Immature natural killer cell (primary cell): ENCODE data around the gene BTBD9. TPM values are rescaled to one million over a fixed set of nuclear protein-coding genes. Genes with fewer than 3 reads are reported as not detected.

Experiments
- DNase-seq, 3 donors: peaks; one replicate each; pipeline ENCODE4 v3.0.0; 2022; ENCODE audit warnings: mixed read lengths in 1 of 3
- H3K27ac Mint-ChIP-seq, 6 donors: one replicate each; pipeline ENCODE4 v1.8.0; 2020; ENCODE audit warnings: mixed read lengths in 6 of 6, mild to moderate bottlenecking in 5 of 6, inconsistent platforms in 4 of 6, moderate library complexity in 3 of 6
- H3K27me3 Mint-ChIP-seq, 3 donors: one replicate each; pipeline ENCODE4 v1.8.0; 2020 to 2021; ENCODE audit warnings: low read depth in 3 of 3, mild to moderate bottlenecking in 3 of 3, mixed read lengths in 3 of 3, moderate library complexity in 3 of 3, inconsistent platforms in 1 of 3
- H3K36me3 Mint-ChIP-seq, 3 donors: one replicate each; pipeline ENCODE4 v1.8.0; 2020; ENCODE audit warnings: mixed read lengths in 3 of 3, inconsistent platforms in 2 of 3, mild to moderate bottlenecking in 2 of 3
- H3K4me1 Mint-ChIP-seq, 2 donors: one replicate each; pipeline ENCODE4 v1.8.0; 2020; ENCODE audit warnings: inconsistent platforms in 2 of 2, mild to moderate bottlenecking in 2 of 2, mixed read lengths in 2 of 2, moderate library complexity in 1 of 2
- H3K4me3 Mint-ChIP-seq, 5 donors: one replicate each; pipeline ENCODE4 v1.8.0; 2020; ENCODE audit warnings: mild to moderate bottlenecking in 5 of 5, mixed read lengths in 5 of 5, inconsistent platforms in 3 of 5, moderate library complexity in 3 of 5
- H3K9me3 Mint-ChIP-seq, 6 donors: one replicate each; pipeline ENCODE4 v1.8.0; 2020; ENCODE audit warnings: mild to moderate bottlenecking in 6 of 6, mixed read lengths in 6 of 6, inconsistent platforms in 4 of 6, moderate library complexity in 3 of 6
- polyA plus RNA-seq, 3 donors: library from polyadenylated mRNA; unstranded; fragments of 300-500 nt; fragmentation: Illumina TruSeq; gene quantifications; one replicate each; pipeline ENCODE4 v1.2.3, GENCODE V29; 2021

BTBD9 gene
- polyA plus RNA-seq, 3 donors from 2014 or later: 5.3 to 12.3 (median 10.9) TPM

DNA sequence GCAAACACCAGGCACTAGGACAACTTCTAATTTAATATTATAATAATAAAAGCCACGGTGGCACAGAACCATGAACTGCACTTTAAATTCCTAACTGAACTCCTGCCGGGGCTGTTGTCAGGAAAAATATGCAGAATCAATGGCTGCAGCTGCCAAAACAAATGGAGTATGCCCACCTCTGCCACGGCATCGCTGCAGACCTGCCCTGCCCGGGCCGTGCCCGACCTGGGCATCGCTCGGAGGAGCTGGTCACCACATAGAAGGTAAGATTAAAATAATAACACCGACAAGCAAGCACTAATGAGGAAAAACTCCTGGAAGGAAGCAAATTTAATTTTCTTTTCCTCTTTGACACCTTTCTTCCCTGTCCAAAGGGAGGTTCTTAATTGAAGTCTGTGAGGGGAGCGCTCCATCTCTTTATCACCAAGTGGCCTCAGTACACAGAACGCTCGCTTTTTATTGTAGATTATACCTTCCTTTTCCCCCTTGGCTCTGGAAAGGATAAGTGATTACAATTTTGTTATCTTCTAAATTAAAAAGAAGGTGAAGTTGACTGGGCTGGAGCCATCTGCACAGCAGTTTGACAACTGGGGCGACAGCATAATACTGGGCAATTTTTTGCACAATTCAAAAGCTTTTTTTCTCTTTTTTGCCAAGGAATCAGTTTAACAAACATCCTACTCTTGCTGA lies 468.9 kb downstream of the BTBD9 start:
- Mint-ChIP-seq H3K36me3 (peaks cover 0 to 5% (median 0%) of the 10 kb centered on the region in 3 donors), H3K27ac (peak overlapping the region in 2 of 6 donors; percentile 44 to 71), H3K9me3 (no peaks in the 10 kb centered on the region), H3K4me1 (peaks cover 0 to 2% of the 10 kb centered on the region in 2 donors), H3K4me3 (no peak overlapping the region), H3K27me3 (peaks cover 3 to 13% (median 12%) of the 10 kb centered on the region in 3 donors)
- no peak for DNase-seq

DNA sequence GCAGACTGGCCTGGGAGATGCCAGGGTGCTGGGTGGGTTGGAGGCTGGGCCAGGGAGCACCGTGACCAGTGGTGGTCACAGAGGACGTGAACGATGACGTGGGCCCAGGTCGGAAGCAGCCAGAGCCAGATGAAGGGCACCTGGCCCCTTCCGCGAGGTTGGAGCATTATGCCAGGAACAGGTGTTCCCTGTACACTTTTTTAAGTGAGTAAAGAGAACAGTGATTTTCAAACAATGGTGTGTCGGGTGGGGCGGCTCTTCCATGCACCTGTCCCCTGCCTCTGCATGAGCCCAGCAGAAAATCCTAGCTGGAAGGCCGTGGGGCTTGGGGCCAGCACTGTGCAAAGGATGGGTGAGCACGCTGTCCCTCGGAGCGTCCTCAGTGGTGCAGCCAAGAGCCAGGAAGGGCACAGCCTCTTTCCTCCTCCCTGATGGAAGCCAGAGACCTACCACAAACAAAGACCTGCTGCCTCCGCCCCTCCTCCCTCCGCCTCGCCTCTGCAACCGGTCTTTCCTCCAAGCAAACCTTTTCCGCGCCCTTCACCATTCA lies 469.7 kb downstream of the BTBD9 start:
- no peaks in the 10 kb centered on the region for H3K9me3 Mint-ChIP-seq
- H3K36me3 Mint-ChIP-seq: peaks cover 0 to 5% (median 0%) of the 10 kb centered on the region in 3 donors
- no peak overlapping the region for H3K4me3 Mint-ChIP-seq
- H3K4me1 Mint-ChIP-seq: peaks cover 0 to under 1% of the 10 kb centered on the region in 2 donors
- H3K27me3 Mint-ChIP-seq: peaks cover 1 to 18% (median 10%) of the 10 kb centered on the region in 3 donors
- DNase-seq: no peak
- peak overlapping the region in 2 of 6 donors; percentile 23 to 71 for H3K27ac Mint-ChIP-seq

DNA sequence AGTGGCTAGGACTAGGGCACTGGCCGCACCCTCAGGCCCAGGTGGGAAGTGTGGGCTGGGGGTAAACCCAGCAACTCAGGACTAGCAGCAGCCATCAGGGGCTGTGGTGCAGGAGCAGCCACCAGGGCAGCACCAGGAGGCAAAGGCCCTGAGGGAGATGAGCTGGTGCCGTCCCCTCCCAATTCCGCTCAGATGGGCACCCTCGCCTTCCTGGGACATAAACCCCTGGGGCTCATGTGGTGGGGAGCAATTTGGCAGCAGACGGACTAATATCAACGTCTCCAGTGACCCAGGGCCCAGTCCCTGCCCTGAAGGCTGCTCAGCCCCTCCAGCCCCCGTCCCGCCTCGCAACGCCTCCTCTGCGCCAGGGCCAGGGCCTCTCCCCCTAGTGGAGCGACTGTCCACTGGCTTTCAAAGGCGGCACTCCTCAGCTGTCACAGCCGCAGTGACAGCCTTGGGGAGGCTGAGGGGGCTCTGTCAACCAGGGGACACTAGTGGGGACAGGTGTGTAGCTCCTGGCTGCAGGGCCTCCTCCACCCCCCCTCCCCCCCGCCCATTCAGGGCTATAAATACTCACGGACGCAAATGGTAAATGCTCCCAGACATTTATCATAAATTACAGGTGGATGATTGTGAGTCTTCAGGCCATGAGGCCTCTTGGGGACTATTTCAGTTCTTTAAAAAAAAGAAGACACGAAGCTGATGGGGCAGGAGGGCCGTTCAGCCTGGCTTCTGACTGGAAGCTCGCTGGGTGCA lies 470.3 kb downstream of the BTBD9 start:
- H3K4me3 Mint-ChIP-seq: no peak overlapping the region
- H3K36me3 Mint-ChIP-seq: peaks cover 0 to 5% (median 0%) of the 10 kb centered on the region in 3 donors
- peaks cover 0 to 18% (median 4%) of the 10 kb centered on the region in 3 donors for H3K27me3 Mint-ChIP-seq
- DNase-seq: no peak
- H3K4me1 Mint-ChIP-seq: no peaks in the 10 kb centered on the region
- H3K9me3 Mint-ChIP-seq: no peaks in the 10 kb centered on the region
- H3K27ac Mint-ChIP-seq: peak overlapping the region in 1 of 6 donors; percentile 23

DNA sequence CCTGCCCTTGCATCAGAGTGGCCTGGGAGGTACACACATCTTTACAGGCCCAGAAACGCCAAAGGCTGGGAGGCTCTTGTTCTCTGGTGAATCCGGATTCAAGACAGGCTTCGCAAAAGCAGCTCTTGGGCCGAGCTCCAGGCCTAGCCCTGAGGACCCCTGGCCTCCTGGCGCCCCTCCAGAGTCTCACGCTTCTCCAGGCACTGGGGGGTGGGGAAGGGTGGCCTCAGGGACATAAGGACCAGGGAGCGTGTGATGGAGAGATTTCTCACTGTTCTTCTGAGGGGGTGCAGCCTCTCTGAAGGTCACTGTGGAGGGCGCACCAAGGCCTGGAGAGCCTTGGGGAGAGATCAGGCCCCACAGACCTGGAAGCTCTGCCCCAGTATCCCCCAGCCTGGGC lies 471.0 kb downstream of the BTBD9 start:
- no peak for DNase-seq
- Mint-ChIP-seq H3K27ac (no peak overlapping the region), H3K36me3 (peaks cover 0 to 5% (median 0%) of the 10 kb centered on the region in 3 donors), H3K27me3 (peaks cover 0 to 18% (median 4%) of the 10 kb centered on the region in 3 donors), H3K4me3 (no peak overlapping the region), H3K4me1 (no peaks in the 10 kb centered on the region), H3K9me3 (no peaks in the 10 kb centered on the region)

DNA sequence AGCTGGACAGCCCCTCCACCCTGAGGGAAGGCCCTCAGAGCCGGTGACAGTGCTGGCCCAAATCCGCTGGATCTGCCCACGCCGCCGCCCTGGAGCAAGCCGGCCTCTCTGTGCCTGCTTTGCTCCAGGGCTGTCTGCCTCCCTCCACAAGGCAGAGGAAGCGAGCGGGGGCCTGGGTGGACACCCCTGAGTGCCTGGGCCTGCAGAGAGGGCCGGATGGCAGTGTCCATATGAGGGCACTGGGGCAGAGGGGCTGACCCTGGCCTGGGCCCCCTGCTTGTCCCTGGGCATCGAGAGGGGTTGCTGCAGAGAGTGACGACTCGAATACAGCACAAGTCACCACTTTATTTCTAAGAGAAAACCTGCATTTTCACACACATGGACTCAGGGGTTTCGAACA lies 471.6 kb downstream of the BTBD9 start:
- no peak for DNase-seq
- H3K36me3 Mint-ChIP-seq: peaks cover 0 to 2% (median 0%) of the 10 kb centered on the region in 3 donors
- H3K4me1 Mint-ChIP-seq: no peaks in the 10 kb centered on the region
- H3K27me3 Mint-ChIP-seq: peaks cover 1 to 22% (median 4%) of the 10 kb centered on the region in 3 donors
- no peak overlapping the region for H3K4me3 Mint-ChIP-seq
- no peak overlapping the region for H3K27ac Mint-ChIP-seq
- H3K9me3 Mint-ChIP-seq: no peaks in the 10 kb centered on the region

DNA sequence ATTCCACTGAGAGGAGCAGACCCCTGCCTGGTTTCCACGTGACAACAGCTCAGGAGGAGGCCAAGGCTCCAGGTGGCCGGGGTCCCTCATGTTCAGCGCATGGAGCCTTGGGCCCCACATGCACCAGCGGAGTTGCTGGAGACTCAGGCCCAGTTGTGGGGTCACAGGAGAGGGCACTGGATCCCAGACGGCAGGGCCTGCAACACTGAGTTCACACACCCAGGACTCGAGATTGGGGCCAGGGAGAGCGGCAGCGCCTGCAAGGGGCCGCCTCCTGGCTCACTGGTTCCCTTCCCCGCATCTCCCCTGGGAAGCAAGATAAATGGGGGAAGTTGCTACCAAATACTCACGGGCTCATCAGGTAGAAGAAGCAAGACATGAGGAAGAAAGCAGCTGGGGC lies 472.1 kb downstream of the BTBD9 start:
- no peak for DNase-seq
- no peaks in the 10 kb centered on the region for H3K9me3 Mint-ChIP-seq
- H3K4me3 Mint-ChIP-seq: no peak overlapping the region
- peaks cover 0 to 2% (median 0%) of the 10 kb centered on the region in 3 donors for H3K36me3 Mint-ChIP-seq
- no peaks in the 10 kb centered on the region for H3K4me1 Mint-ChIP-seq
- peak overlapping the region in 1 of 6 donors; percentile 57 for H3K27ac Mint-ChIP-seq
- peaks cover 1 to 23% (median 4%) of the 10 kb centered on the region in 3 donors for H3K27me3 Mint-ChIP-seq

DNA sequence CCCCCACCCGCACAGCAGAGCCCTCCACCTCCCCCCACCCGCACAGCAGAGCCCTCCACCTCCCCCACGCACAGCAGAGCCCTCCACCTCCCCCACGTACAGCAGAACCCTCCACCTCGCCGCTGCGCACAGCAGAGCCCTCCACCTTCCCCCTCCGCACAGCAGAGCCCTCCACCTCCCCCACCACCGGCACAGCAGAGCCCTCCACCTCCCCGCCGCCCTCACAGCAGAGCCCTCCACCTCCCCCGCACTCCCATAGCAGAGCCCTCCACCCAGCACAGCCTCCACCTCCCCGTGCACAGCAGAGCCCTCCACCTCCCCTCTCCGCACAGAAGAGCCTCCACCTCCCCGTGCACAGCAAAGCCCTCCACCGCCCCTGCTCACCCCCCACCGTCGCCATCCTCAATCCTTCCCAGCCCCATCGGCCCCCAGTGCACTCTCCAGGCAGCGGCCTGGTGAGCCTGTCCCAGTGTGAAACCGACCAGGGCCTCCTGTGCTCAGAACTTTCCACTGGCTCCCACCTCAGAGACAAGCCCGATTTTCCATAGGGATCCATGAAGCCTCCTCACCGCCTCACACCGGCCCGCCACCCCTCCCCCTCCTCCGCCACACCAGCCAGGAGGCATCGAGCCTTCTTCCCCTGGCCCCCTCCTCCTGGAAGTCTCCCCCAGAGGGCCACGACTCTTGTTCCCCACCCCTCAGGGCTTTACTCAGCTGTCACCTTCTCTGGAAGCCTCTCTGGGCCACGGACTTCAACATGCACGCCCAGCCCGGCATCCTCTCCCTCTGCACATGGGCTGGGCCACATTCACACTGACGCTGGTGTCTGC lies 473.1 kb downstream of the BTBD9 start:
- H3K27ac Mint-ChIP-seq: no peak overlapping the region
- H3K36me3 Mint-ChIP-seq: peaks cover 0 to 2% (median 0%) of the 10 kb centered on the region in 3 donors
- no peaks in the 10 kb centered on the region for H3K9me3 Mint-ChIP-seq
- H3K4me3 Mint-ChIP-seq: no peak overlapping the region
- H3K4me1 Mint-ChIP-seq: no peaks in the 10 kb centered on the region
- H3K27me3 Mint-ChIP-seq: peaks cover 1 to 19% (median 4%) of the 10 kb centered on the region in 3 donors
- DNase-seq: no peak

DNA sequence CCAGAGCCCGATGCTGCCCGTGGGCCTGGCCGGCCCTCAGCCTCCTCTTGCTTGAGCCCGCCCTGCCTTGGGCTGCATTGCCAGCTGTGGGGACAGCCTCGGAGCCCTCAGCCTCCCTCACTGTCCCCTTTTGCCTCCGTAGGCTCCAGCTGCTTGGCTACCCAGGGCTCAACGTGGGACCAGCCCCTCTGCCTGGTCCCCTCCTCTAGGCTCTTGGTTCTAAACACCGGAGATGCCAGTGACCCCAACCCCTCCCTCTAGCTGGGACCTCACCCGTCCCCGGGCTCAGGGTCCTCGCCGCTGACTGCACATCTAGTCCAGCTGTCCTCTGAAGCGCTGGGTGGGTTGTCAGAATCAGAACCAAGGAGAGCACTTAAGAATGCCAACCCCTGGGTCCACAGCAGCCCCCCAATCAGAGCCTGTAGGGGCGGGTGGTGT lies 475.0 kb downstream of the BTBD9 start:
- Mint-ChIP-seq H3K4me3 (no peak overlapping the region), H3K27me3 (peaks cover 4 to 17% (median 10%) of the 10 kb centered on the region in 3 donors), H3K4me1 (peaks cover 0 to 1% of the 10 kb centered on the region in 2 donors), H3K9me3 (no peaks in the 10 kb centered on the region), H3K27ac (no peak overlapping the region), H3K36me3 (peaks cover 0 to 10% (median 8%) of the 10 kb centered on the region in 3 donors)
- no peak for DNase-seq

DNA sequence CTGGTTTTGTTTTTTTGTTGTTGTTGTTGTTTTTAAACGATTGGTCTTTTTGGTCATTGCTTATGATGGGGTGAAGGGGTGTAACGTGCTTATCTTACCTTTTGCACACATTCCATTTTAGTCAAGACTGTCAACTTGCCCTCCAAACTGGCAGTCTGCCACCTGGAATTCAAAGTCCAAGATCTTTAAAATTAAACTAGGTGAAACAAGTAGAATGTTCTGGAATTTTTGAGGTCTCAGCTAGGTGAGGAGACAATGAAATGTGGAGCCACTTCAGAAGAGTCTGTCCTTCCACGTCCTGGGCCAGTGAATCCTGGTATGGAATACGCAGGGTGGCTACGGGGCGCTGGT lies 475.6 kb downstream of the BTBD9 start:
- H3K27ac Mint-ChIP-seq: no peak overlapping the region
- H3K4me1 Mint-ChIP-seq: peaks cover 0 to 1% of the 10 kb centered on the region in 2 donors
- no peaks in the 10 kb centered on the region for H3K9me3 Mint-ChIP-seq
- H3K27me3 Mint-ChIP-seq: peaks cover 4 to 20% (median 14%) of the 10 kb centered on the region in 3 donors
- DNase-seq: no peak
- H3K36me3 Mint-ChIP-seq: peaks cover 0 to 11% (median 8%) of the 10 kb centered on the region in 3 donors
- no peak overlapping the region for H3K4me3 Mint-ChIP-seq

DNA sequence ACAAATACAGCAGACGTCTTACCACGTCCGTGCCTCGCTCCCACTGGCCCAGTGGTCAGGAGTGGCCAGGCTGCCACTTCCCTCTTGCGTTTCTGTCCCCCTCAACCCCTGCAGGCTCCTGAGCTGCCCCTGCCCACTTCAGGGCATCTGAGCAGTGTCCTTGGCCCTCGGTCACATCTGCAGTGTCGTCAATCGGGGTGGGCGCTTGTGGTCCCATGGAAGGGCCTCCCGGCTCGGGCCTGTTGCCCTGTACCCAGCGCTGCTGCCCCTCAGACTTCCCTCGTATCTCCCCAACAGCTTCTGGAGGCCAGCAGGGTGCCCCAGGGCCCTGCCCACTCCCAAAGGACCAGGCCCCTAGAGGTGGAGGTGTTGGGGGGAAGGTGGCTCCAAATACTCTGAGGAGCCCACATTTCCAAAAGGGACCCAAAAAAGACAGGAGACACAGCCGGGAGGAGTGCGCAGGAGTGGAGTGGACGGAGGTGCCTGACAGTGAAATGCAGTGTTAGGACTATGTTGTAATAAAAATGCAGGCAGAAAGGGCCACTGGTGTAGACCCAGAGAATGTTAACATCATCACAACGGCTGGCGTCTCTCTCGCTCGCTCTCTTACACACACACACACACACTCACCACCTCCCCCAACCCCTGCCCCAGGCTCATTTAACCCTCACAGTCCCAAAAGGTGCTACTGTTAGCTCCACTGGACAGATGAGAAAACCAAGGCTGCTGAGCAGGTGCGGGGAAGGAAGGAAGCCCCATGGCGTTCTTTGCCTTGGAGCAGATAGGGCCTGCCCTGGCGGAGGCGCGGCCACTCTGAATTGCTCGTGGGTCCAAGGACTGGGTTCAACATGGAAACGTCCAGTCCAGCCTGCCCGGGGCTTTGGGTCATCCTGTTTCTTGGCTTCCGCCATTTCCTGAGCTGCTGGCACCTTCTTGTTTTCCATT lies 476.3 kb downstream of the BTBD9 start:
- H3K36me3 Mint-ChIP-seq: peaks cover 4 to 14% (median 12%) of the 10 kb centered on the region in 3 donors
- peaks cover 0 to 1% of the 10 kb centered on the region in 2 donors for H3K4me1 Mint-ChIP-seq
- H3K27me3 Mint-ChIP-seq: peaks cover 4 to 21% (median 18%) of the 10 kb centered on the region in 3 donors
- H3K4me3 Mint-ChIP-seq: no peak overlapping the region
- no peaks in the 10 kb centered on the region for H3K9me3 Mint-ChIP-seq
- peak overlapping the region in 1 of 6 donors; percentile 41 for H3K27ac Mint-ChIP-seq
- DNase-seq: no peak

DNA sequence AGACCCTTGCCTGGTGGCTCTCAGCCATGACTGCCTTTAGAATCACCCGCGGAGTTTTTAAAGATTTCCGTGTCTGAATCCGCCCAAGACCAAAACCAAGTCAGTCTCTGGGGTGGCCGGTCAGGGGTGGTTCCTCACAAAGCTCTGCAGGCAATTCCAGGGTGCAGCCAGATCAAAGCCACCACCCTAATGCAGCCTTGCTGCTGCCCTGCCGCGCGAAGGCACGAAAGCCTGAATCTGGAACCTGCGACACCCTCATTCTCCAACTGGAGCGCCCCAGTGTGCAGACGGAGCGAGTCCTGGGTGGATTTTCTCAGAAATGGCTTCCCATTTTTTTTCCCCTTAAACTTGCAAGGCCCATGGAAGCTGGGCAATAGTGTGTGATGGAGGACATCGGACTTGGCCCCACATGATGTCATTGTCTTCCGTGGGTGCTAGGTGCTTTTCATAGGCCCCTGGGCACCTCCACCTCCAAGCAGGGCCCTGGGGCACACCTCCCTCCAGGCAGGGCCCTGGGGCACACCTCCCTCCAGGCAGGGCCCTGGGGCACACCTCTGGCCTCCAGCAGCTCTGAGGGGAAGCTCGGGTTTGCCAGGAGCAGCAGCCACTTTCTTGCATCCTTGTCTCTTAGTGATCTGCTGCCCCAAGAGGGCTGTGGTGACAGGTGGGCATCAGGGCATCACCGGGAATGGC lies 477.1 kb downstream of the BTBD9 start:
- Mint-ChIP-seq H3K27ac (peak overlapping the region in 1 of 6 donors; percentile 34), H3K9me3 (no peaks in the 10 kb centered on the region), H3K4me1 (peaks cover 0 to 3% of the 10 kb centered on the region in 2 donors), H3K4me3 (no peak overlapping the region), H3K36me3 (peaks cover 4 to 14% (median 12%) of the 10 kb centered on the region in 3 donors), H3K27me3 (peaks cover 7 to 20% (median 20%) of the 10 kb centered on the region in 3 donors)
- no peak for DNase-seq
